IPS-18c (cell line): ENCODE measurements around the gene OAS3.
A peak's percentile ranks its signal among the peaks of the same experiment; 100 is the strongest.
"Not testable (repeated sequence)": the region's sequence is repeated elsewhere in the genome, so short reads cannot be mapped to it uniquely, and the experiment has no call there.

ENCODE experiments used
- H3K4me3 ChIP-seq: 2 replicates; pipeline ENCODE4 v1.7.0; 2013; ENCODE audit warnings: low read depth, mild to moderate bottlenecking, low read length, moderate library complexity; ENCODE audit not compliant: insufficient read depth
- H3K9me3 ChIP-seq: one replicate; pipeline ENCODE4 v1.6.1; 2013; ENCODE audit warnings: mild to moderate bottlenecking, low read length, moderate library complexity; ENCODE audit not compliant: control insufficient read depth, insufficient read depth

Gene OAS3

GRCh38 chr12:112937741-112938719, at the start of gene OAS3:
OAS3 (plus strand) TSS chr12:112938474; CDS start chr12:112938531, 57 bp downstream.
- no peaks in the 10 kb centered on the region for H3K9me3 ChIP-seq

GRCh38 chr12:112891093-112892024, 46.9 kb upstream of the OAS3 start:
- H3K9me3 ChIP-seq: peaks cover 4% of the 10 kb centered on the region

More at GRCh38 chr12:112937741-112938719, at the start of gene OAS3:
- H3K4me3 ChIP-seq: peak within 1 kb of the TSS; percentile 48

GRCh38 chr12:112892856-112893255, 45.4 kb upstream of the OAS3 start:
- H3K9me3 ChIP-seq: peaks cover 2% of the 10 kb centered on the region
- H3K4me3 ChIP-seq: no peak overlapping the region

More at GRCh38 chr12:112891093-112892024, 46.9 kb upstream of the OAS3 start:
- no peak overlapping the region for H3K4me3 ChIP-seq

GRCh38 chr12:112894128-112894527, 44.1 kb upstream of the OAS3 start:
- no peak overlapping the region for H3K4me3 ChIP-seq
- peaks cover 2% of the 10 kb centered on the region for H3K9me3 ChIP-seq

- no peak overlapping the region for H3K4me3 ChIP-seq
- peaks cover 2% of the 10 kb centered on the region for H3K9me3 ChIP-seq
These were observed 39.9 kb upstream of the OAS3 start for GRCh38 chr12:112898380-112898779.

GRCh38 chr12:112900298-112901145, 37.8 kb upstream of the OAS3 start:
- Histone ChIP-seq H3K9me3 (no peaks in the 10 kb centered on the region), H3K4me3 (no peak overlapping the region)

GRCh38 chr12:112901271-112901670, 37.0 kb upstream of the OAS3 start:
- Histone ChIP-seq H3K9me3 (no peaks in the 10 kb centered on the region), H3K4me3 (no peak overlapping the region)

- no peak overlapping the region for H3K4me3 ChIP-seq
- H3K9me3 ChIP-seq: peaks cover 3% of the 10 kb centered on the region
These were observed 33.7 kb upstream of the OAS3 start for GRCh38 chr12:112904571-112904970.

GRCh38 chr12:112905451-112906089, 32.7 kb upstream of the OAS3 start:
- H3K9me3 ChIP-seq: peaks cover 3% of the 10 kb centered on the region
- H3K4me3 ChIP-seq: no peak overlapping the region

- Histone ChIP-seq H3K9me3 (peaks cover 3% of the 10 kb centered on the region), H3K4me3 (no peak within 1 kb of the TSS)
These were observed 31.4 kb upstream of the OAS3 start, which contains the start of gene OAS1 for GRCh38 chr12:112906712-112907414. OAS1 (plus strand) TSS chr12:112906962; CDS start chr12:112907040, 78 bp downstream.

- H3K4me3 ChIP-seq: no peak overlapping the region
- H3K9me3 ChIP-seq: peaks cover 3% of the 10 kb centered on the region
These were observed 30.7 kb upstream of the OAS3 start for GRCh38 chr12:112907415-112908157.

GRCh38 chr12:112908548-112908947, 29.7 kb upstream of the OAS3 start:
- peaks cover 3% of the 10 kb centered on the region for H3K9me3 ChIP-seq
- no peak overlapping the region for H3K4me3 ChIP-seq

GRCh38 chr12:112909693-112910092, 28.6 kb upstream of the OAS3 start:
- Histone ChIP-seq H3K9me3 (peaks cover 3% of the 10 kb centered on the region), H3K4me3 (no peak overlapping the region)

- Histone ChIP-seq H3K4me3 (no peak overlapping the region), H3K9me3 (peaks cover 3% of the 10 kb centered on the region)
These were observed 25.1 kb upstream of the OAS3 start for GRCh38 chr12:112913038-112913688.

- H3K9me3 ChIP-seq, H3K4me3 ChIP-seq: not testable (repeated sequence)
These were observed 24.4 kb upstream of the OAS3 start for GRCh38 chr12:112913888-112914287.
